ENCODE data around the gene PCBP3.

DNA sequence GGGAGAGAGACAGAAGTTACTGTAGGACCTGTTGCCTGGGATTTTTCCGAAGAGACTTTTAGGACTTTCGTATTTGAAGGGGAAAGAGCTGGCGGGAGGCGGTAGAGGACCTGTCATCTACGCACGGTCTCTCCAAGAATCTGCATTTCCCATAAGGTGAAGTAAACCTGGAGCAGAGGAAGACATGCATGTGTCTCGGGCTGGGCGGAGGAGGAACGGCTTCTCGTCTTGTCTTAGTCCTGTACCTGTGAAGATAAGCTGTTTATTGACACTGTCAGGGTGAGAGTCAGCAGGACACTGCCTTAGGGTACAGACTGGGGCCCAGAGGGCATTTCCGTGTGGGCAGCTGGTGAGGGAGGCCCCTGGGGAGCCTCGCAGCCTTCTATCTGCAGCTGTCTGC is 214.7 kb downstream of the PCBP3 start:
- TF ChIP-seq, protein P1, sequence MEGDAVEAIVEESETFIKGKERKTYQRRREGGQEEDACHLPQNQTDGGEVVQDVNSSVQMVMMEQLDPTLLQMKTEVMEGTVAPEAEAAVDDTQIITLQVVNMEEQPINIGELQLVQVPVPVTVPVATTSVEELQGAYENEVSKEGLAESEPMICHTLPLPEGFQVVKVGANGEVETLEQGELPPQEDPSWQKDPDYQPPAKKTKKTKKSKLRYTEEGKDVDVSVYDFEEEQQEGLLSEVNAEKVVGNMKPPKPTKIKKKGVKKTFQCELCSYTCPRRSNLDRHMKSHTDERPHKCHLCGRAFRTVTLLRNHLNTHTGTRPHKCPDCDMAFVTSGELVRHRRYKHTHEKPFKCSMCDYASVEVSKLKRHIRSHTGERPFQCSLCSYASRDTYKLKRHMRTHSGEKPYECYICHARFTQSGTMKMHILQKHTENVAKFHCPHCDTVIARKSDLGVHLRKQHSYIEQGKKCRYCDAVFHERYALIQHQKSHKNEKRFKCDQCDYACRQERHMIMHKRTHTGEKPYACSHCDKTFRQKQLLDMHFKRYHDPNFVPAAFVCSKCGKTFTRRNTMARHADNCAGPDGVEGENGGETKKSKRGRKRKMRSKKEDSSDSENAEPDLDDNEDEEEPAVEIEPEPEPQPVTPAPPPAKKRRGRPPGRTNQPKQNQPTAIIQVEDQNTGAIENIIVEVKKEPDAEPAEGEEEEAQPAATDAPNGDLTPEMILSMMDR (optimal IDR thresholded peaks at IDR 0.05 in 1 of 3, IDR thresholded peaks at IDR 0.05 in 1 of 3, conservative IDR thresholded peaks at IDR 0.05 in 1 of 3; ENCODE audit: extremely low read depth in 1 of 3, insufficient read depth in 2 of 3, low read length in 3 of 3): no peak
- no peak for TF ChIP-seq EZH2 (IDR thresholded peaks at IDR 0.05; ENCODE audit: low read length)
